GM12873 (cell line): Measurements from ENCODE around the gene HP.

Experiments
- CTCF ChIP-seq: IDR thresholded peaks from 2 replicates; pipeline ENCODE4 v1.5.1; 2012; ENCODE audit warnings: low read depth, mild to moderate bottlenecking, moderate library complexity, low read length, control low read depth; ENCODE audit not compliant: insufficient read depth; ENCODE audit errors: missing control alignments

The HP gene

GRCh38 chr16:72044296-72044695, 10.0 kb upstream of the HP start:
- no peak for TF ChIP-seq CTCF

- TF ChIP-seq CTCF: no peak
These were observed 9.4 kb upstream of the HP start for GRCh38 chr16:72044825-72045359.

- no peak for TF ChIP-seq CTCF
These were observed 5.2 kb upstream of the HP start for GRCh38 chr16:72049110-72049509.

GRCh38 chr16:72050769-72051464, 3.4 kb upstream of the HP start:
- no peak for TF ChIP-seq CTCF

GRCh38 chr16:72051818-72052217, 2.5 kb upstream of the HP start:
- no peak for TF ChIP-seq CTCF

GRCh38 chr16:72055911-72056310, 1.6 kb downstream of the HP start:
- TF ChIP-seq CTCF: no peak

- no peak for TF ChIP-seq CTCF
These were observed 6.1 kb downstream of the HP start for GRCh38 chr16:72060405-72060804.

GRCh38 chr16:72061564-72061963, 7.3 kb downstream of the HP start:
- TF ChIP-seq CTCF: no peak
